Loucy (cell line): Measurements from ENCODE around the gene TENT4A.
A peak's percentile ranks its signal among the peaks of the same experiment; 100 is the strongest.

Experiments
- H2AFZ ChIP-seq: fragments of 200-600 bp; sonication (generic); 2 replicates; pipeline ENCODE4 v1.6.0; 2016; ENCODE audit warnings: antibody characterized with exemption, mild to moderate bottlenecking, low read length, moderate library complexity
- H3F3A ChIP-seq: fragments of 200-600 bp; 2 replicates; pipeline ENCODE4 v1.6.0; 2016; ENCODE audit warnings: antibody characterized with exemption, low read depth, mild to moderate bottlenecking
- H3K27me3 ChIP-seq: fragments of 200-600 bp; sonication (generic); 2 replicates; pipeline ENCODE4 v1.6.1; 2014; ENCODE audit warnings: low read length, mild to moderate bottlenecking; ENCODE audit not compliant: insufficient read depth, poor library complexity, severe bottlenecking
- H3K36me3 ChIP-seq: fragments of 200-600 bp; sonication (generic); 2 replicates; pipeline ENCODE4 v1.6.1; 2016; ENCODE audit warnings: low read length; ENCODE audit not compliant: insufficient read depth
- H3K4me1 ChIP-seq: fragments of 200-600 bp; sonication (generic); 2 replicates; pipeline ENCODE4 v1.5.1; 2014; ENCODE audit warnings: low read length, mild to moderate bottlenecking; ENCODE audit not compliant: insufficient read depth, poor library complexity, severe bottlenecking
- H3K4me2 ChIP-seq: fragments of 200-600 bp; sonication (generic); 2 replicates; pipeline ENCODE4 v1.6.0; 2014; ENCODE audit warnings: antibody characterized with exemption, low read length, low read depth, mild to moderate bottlenecking; ENCODE audit not compliant: poor library complexity, severe bottlenecking
- H3K4me3 ChIP-seq: fragments of 200-600 bp; sonication (generic); 2 replicates; pipeline ENCODE4 v1.5.1; 2014; ENCODE audit warnings: low read length, mild to moderate bottlenecking, mixed read lengths; ENCODE audit not compliant: poor library complexity, severe bottlenecking
- H3K79me2 ChIP-seq: fragments of 200-600 bp; sonication (generic); 2 replicates; pipeline ENCODE4 v1.6.1; 2014; ENCODE audit warnings: low read length; ENCODE audit not compliant: insufficient read depth
- H3K9ac ChIP-seq: fragments of 200-600 bp; sonication (generic); 2 replicates; pipeline ENCODE4 v1.6.0; 2014; ENCODE audit warnings: mild to moderate bottlenecking, low read depth, low read length, moderate library complexity; ENCODE audit not compliant: poor library complexity, severe bottlenecking
- H3K9me2 ChIP-seq: fragments of 200-600 bp; sonication (generic); replicated peaks from 2 replicates; pipeline ENCODE4 v1.6.1; 2016; ENCODE audit warnings: low read depth, low read length, mixed read lengths
- H3K9me3 ChIP-seq: fragments of 200-600 bp; sonication (generic); 2 replicates; pipeline ENCODE4 v1.6.1; 2014; ENCODE audit warnings: mild to moderate bottlenecking, antibody characterized with exemption, low read length, low read depth; ENCODE audit not compliant: insufficient read depth
- H4K20me1 ChIP-seq: fragments of 200-600 bp; sonication (generic); 2 replicates; pipeline ENCODE4 v1.6.0; 2014; ENCODE audit warnings: antibody characterized with exemption, low read length, mild to moderate bottlenecking; ENCODE audit not compliant: insufficient read depth, poor library complexity, severe bottlenecking
- CTCF ChIP-seq: fragments of 200-600 bp; sonication (generic); conservative IDR thresholded peaks from 2 replicates; pipeline ENCODE4 v1.5.1; 2014; ENCODE audit warnings: mild to moderate bottlenecking, antibody characterized with exemption, low read length
- EZH2phosphoT487 ChIP-seq: fragments of 200-600 bp; IDR thresholded peaks from 2 replicates; pipeline ENCODE4 v1.6.1; 2018; ENCODE audit warnings: antibody characterized with exemption, mild to moderate bottlenecking, moderate library complexity, borderline replicate concordance

TENT4A gene

DNA sequence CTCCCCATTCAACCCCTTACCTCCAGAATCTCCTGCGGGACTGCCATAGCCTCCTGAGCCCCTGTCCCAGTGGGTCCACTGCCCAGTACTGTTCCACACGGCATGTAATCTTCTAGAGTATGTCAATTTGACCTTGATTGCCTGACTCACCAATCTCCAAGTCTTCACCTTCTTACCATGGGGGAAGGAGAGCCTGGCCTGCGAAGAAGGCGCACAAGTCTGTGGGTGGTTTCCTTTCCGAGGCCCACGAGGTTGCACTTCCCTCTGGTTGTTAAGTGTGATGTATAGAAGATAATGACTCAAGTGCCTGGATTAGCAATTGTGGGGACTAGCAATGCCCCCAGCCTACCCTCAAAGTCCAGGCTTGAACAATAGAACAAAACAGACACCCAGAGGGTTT lies 8.1 kb upstream of the TENT4A start:
- Histone ChIP-seq H3K36me3 (no peaks in the 10 kb centered on the region), H3K4me1 (peaks cover 21% of the 10 kb centered on the region), H3F3A (no peaks in the 10 kb centered on the region), H3K79me2 (no peaks in the 10 kb centered on the region), H2AFZ (no peak overlapping the region), H3K4me2 (no peak overlapping the region), H4K20me1 (no peaks in the 10 kb centered on the region), H3K9me2 (no peaks in the 10 kb centered on the region), H3K9ac (no peak overlapping the region), H3K4me3 (no peak overlapping the region), H3K9me3 (no peaks in the 10 kb centered on the region), H3K27me3 (no peaks in the 10 kb centered on the region)
- no peak for TF ChIP-seq EZH2phosphoT487
- TF ChIP-seq CTCF: no peak

DNA sequence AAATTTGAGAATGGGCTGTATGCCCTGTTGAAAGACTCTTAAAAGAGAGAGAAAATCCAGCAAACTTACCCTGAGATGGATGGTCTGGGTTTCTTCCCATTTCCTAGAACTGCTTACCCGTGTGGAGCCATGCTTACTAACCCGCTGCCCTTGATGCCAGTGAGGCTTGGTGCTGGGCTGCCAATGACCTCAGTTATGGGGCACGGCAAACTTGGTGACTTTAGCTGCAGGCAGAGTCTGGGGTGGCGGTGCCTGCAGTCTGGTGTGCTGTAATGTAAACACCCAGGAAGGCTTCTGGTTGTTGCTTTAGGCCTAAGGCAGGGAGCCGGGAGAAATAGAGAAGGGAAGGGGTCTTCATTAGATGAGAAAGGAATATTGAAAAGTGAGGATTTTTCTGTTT lies 7.3 kb upstream of the TENT4A start:
- Histone ChIP-seq H3K36me3 (no peaks in the 10 kb centered on the region), H3K4me2 (no peak overlapping the region), H3K79me2 (no peaks in the 10 kb centered on the region), H3K9me3 (no peaks in the 10 kb centered on the region), H3K4me3 (no peak overlapping the region), H3F3A (no peaks in the 10 kb centered on the region), H3K4me1 (peaks cover 21% of the 10 kb centered on the region), H3K9me2 (no peaks in the 10 kb centered on the region), H3K27me3 (no peaks in the 10 kb centered on the region), H3K9ac (no peak overlapping the region), H4K20me1 (no peaks in the 10 kb centered on the region), H2AFZ (peak overlapping the region; percentile 61; the same call in 1 of the 2 replicates)
- no peak for TF ChIP-seq CTCF
- TF ChIP-seq EZH2phosphoT487: no peak

DNA sequence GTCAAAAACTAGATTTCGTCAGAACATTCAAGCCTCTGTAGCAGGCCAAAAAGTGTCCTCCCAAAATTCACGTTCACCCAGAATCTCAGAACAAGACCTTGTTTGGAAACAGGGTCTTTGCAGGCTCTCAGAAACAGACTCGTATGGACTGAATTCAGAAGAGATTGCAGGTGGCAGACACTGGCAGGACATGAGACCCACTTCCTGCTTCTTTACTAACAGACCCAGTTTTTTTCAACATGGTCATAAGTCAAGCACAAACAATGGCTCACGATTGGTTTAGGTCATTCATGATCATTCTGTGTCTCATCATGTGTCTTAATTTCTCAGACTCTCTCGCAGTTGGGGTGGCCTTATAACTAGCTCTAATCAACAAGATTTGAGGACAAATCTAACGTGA lies 5.4 kb upstream of the TENT4A start:
- Histone ChIP-seq H3K4me2 (no peak overlapping the region), H3K36me3 (no peaks in the 10 kb centered on the region), H3F3A (no peaks in the 10 kb centered on the region), H3K79me2 (no peaks in the 10 kb centered on the region), H3K9me3 (no peaks in the 10 kb centered on the region), H3K27me3 (no peaks in the 10 kb centered on the region), H3K4me1 (peaks cover 21% of the 10 kb centered on the region), H3K9ac (peak overlapping the region; percentile 10), H3K9me2 (no peaks in the 10 kb centered on the region), H3K4me3 (no peak overlapping the region), H4K20me1 (no peaks in the 10 kb centered on the region), H2AFZ (peak overlapping the region; percentile 83)
- TF ChIP-seq EZH2phosphoT487: no peak
- no peak for TF ChIP-seq CTCF
